HEK293 (cell line): ENCODE results near the gene KCNJ8.

Experiments used
- CTCF ChIA-PET: fragments of 350-600 bp; formaldehyde crosslinking; extraction: SDS; loops from one replicate; lab custom pipeline; 2021; ENCODE audit warnings: antibody characterized with exemption; lab: Yijun Ruan, JAX
- POLR2A ChIA-PET: fragments of 300-600 bp; formaldehyde crosslinking; extraction: SDS; loops from one replicate; lab custom pipeline; 2020; ENCODE audit warnings: antibody characterized with exemption, inconsistent platforms; lab: Yijun Ruan, JAX
- H3K27ac ChIP-seq: fragments of 200-500 bp; sonication (Bioruptor generic); 2 replicates; pipeline ENCODE4 v1.5.1; 2014; ENCODE audit warnings: low read depth, low read length, control low read depth, inconsistent platforms; ENCODE audit errors: extremely low read depth
- H3K36me3 ChIP-seq, 2 experiments: fragments of 200-500 bp in 1 of 2; sonication (Bioruptor generic) in 1 of 2; 1 replicate in 1 of 2; 2 replicates in 1 of 2; pipeline ENCODE4 v1.5.1; 2014 to 2017; ENCODE audit warnings: inconsistent platforms in 2 of 2, low read length in 2 of 2; ENCODE audit not compliant: control insufficient read depth in 2 of 2, insufficient read depth in 1 of 2
- H3K4me1 ChIP-seq: fragments of 200-500 bp; sonication (Bioruptor generic); 2 replicates; pipeline ENCODE4 v1.5.1; 2014; ENCODE audit warnings: mild to moderate bottlenecking, low read length, inconsistent platforms; ENCODE audit not compliant: control insufficient read depth, insufficient read depth
- H3K4me3 ChIP-seq: 2 replicates; pipeline ENCODE4 v1.5.1; 2011; ENCODE audit warnings: low read depth, mild to moderate bottlenecking, control low read depth, low read length, moderate library complexity
- H3K9me3 ChIP-seq: fragments of 200-500 bp; sonication (Bioruptor generic); 2 replicates; pipeline ENCODE4 v1.5.1; 2014; ENCODE audit warnings: low read depth, low read length, inconsistent platforms; ENCODE audit not compliant: control insufficient read depth, insufficient read depth
- BCL6B ChIP-seq: fragments of 450-650 bp; formaldehyde crosslinking; IDR thresholded peaks from 2 replicates; pipeline ENCODE4 v1.5.1; 2017; ENCODE audit warnings: missing biosample characterization, missing genetic modification characterization
- CTCF ChIP-seq: fragments of 450-650 bp; formaldehyde crosslinking; IDR thresholded peaks from 2 replicates; pipeline ENCODE4 v1.5.1; 2016; ENCODE audit warnings: missing biosample characterization, missing genetic modification characterization
- ELK4 ChIP-seq: IDR thresholded peaks from 2 replicates; pipeline ENCODE4 v1.6.1; 2011; ENCODE audit warnings: mild to moderate bottlenecking, low read depth, low read length, borderline replicate concordance
- GLI2 ChIP-seq: fragments of 450-650 bp; formaldehyde crosslinking; IDR thresholded peaks from 2 replicates; pipeline ENCODE4; 2017; ENCODE audit warnings: missing biosample characterization, missing genetic modification characterization, low read depth, borderline replicate concordance
- KLF10 ChIP-seq: fragments of 450-650 bp; IDR thresholded peaks from 2 replicates; pipeline ENCODE4 v1.5.1; 2018; ENCODE audit warnings: missing biosample characterization, mild to moderate bottlenecking, missing genetic modification characterization
- KLF8 ChIP-seq: fragments of 450-650 bp; formaldehyde crosslinking; IDR thresholded peaks from 2 replicates; pipeline ENCODE4 v1.5.1; 2016; ENCODE audit warnings: missing biosample characterization, missing genetic modification characterization
- MYNN ChIP-seq: fragments of 450-650 bp; formaldehyde crosslinking; IDR thresholded peaks from 2 replicates; pipeline ENCODE4 v1.5.1; 2016; ENCODE audit warnings: missing biosample characterization, missing genetic modification characterization, borderline replicate concordance
- PATZ1 ChIP-seq: fragments of 450-650 bp; formaldehyde crosslinking; IDR thresholded peaks from 2 replicates; pipeline ENCODE4 v1.5.1; 2016; ENCODE audit warnings: missing biosample characterization, missing genetic modification characterization
- SCRT1 ChIP-seq: fragments of 450-650 bp; formaldehyde crosslinking; IDR thresholded peaks from 2 replicates; pipeline ENCODE4 v1.5.1; 2016; ENCODE audit warnings: missing biosample characterization, missing genetic modification characterization, borderline replicate concordance
- TCF7L2 ChIP-seq: IDR thresholded peaks from 2 replicates; pipeline ENCODE4 v1.6.1; 2011; ENCODE audit warnings: low read depth, mild to moderate bottlenecking, inconsistent platforms, low read length, moderate library complexity, borderline replicate concordance
- ZEB2 ChIP-seq: fragments of 450-650 bp; formaldehyde crosslinking; IDR thresholded peaks from 2 replicates; pipeline ENCODE4 v1.5.1; 2016; ENCODE audit warnings: missing biosample characterization, missing genetic modification characterization
- ZFHX2 ChIP-seq: fragments of 450-650 bp; formaldehyde crosslinking; conservative IDR thresholded peaks from 2 replicates; pipeline ENCODE4 v1.5.1; 2016; ENCODE audit warnings: missing biosample characterization, missing genetic modification characterization
- ZFP3 ChIP-seq: fragments of 450-650 bp; formaldehyde crosslinking; IDR thresholded peaks from 2 replicates; pipeline ENCODE4 v1.5.1; 2016; ENCODE audit warnings: low read depth, missing biosample characterization, missing genetic modification characterization
- ZNF26 ChIP-seq: fragments of 450-650 bp; formaldehyde crosslinking; IDR thresholded peaks from 2 replicates; pipeline ENCODE4 v1.5.1; 2016; ENCODE audit warnings: missing biosample characterization, missing genetic modification characterization
- ZNF292 ChIP-seq: fragments of 450-650 bp; formaldehyde crosslinking; IDR thresholded peaks from 2 replicates; pipeline ENCODE4 v1.5.1; 2016; ENCODE audit warnings: low read depth, missing biosample characterization, missing genetic modification characterization, borderline replicate concordance
- ZNF341 ChIP-seq: fragments of 450-650 bp; formaldehyde crosslinking; IDR thresholded peaks from 2 replicates; pipeline ENCODE4; 2016; ENCODE audit warnings: low read depth, missing biosample characterization, missing genetic modification characterization
- ZNF398 ChIP-seq: fragments of 450-650 bp; formaldehyde crosslinking; IDR thresholded peaks from 2 replicates; pipeline ENCODE4 v1.5.1; 2017; ENCODE audit warnings: missing biosample characterization, missing genetic modification characterization
- ZNF416 ChIP-seq: fragments of 450-650 bp; formaldehyde crosslinking; IDR thresholded peaks from 2 replicates; pipeline ENCODE4 v1.5.1; 2016; ENCODE audit warnings: missing biosample characterization, missing genetic modification characterization
- ZNF514 ChIP-seq: fragments of 450-650 bp; formaldehyde crosslinking; IDR thresholded peaks from 2 replicates; pipeline ENCODE4 v1.5.1; 2016; ENCODE audit warnings: missing biosample characterization, missing genetic modification characterization
- ZNF747 ChIP-seq: fragments of 450-650 bp; formaldehyde crosslinking; IDR thresholded peaks from 2 replicates; pipeline ENCODE4 v1.5.1; 2016; ENCODE audit warnings: missing biosample characterization, missing genetic modification characterization
- ZNF791 ChIP-seq: fragments of 450-650 bp; formaldehyde crosslinking; IDR thresholded peaks from 2 replicates; pipeline ENCODE4 v1.5.1; 2016; ENCODE audit warnings: missing biosample characterization, missing genetic modification characterization
- ZNF843 ChIP-seq: fragments of 450-650 bp; formaldehyde crosslinking; IDR thresholded peaks from 2 replicates; pipeline ENCODE4 v1.5.1; 2016; ENCODE audit warnings: missing biosample characterization, missing genetic modification characterization
- ZSCAN5A ChIP-seq: fragments of 450-650 bp; formaldehyde crosslinking; IDR thresholded peaks from 2 replicates; pipeline ENCODE4 v1.5.1; 2016; ENCODE audit warnings: missing biosample characterization, missing genetic modification characterization
- ZXDB ChIP-seq: fragments of 450-650 bp; formaldehyde crosslinking; IDR thresholded peaks from 2 replicates; pipeline ENCODE4 v1.5.1; 2016; ENCODE audit warnings: missing biosample characterization, missing genetic modification characterization

KCNJ8 gene

GRCh38 chr12:21815306-21816062 lies 41.0 kb upstream of the KCNJ8 start:
- H3K4me1 ChIP-seq, result 0 out of 2 replicates have a peak, but pooled peaks cover 2% of the 10 kb centered on the region
- H3K4me3 ChIP-seq, result no peak overlapping the region
- POLR2A ChIA-PET, result no interaction called here
- no peaks in the 10 kb centered on the region for H3K9me3 ChIP-seq
- no peaks in the 10 kb centered on the region for H3K36me3 ChIP-seq
- H3K27ac ChIP-seq, result no peak overlapping the region
- TF ChIP-seq PATZ1 (tag by site-specific recombination) (no peak), SCRT1 (tag by site-specific recombination) (no peak), ZNF843 (tag by site-specific recombination) (no peak), ZFP3 (tag by site-specific recombination) (no peak), ZNF791 (no peak), ZEB2 (tag by site-specific recombination) (no peak), ZNF398 (tag by site-specific recombination) (no peak), CTCF (no peak), ZNF416 (tag by site-specific recombination) (no peak), TCF7L2 (no peak), KLF10 (no peak), ZFHX2 (tag by site-specific recombination) (no peak), GLI2 (tag by site-specific recombination) (no peak), ZNF514 (no peak), ZSCAN5A (tag by site-specific recombination) (no peak)
- TF ChIP-seq, all 188 proteins: peak for 0
- CTCF ChIA-PET, result no interaction called here

GRCh38 chr12:21814814-21815213 lies 40.3 kb upstream of the KCNJ8 start:
- Histone ChIP-seq H3K4me3 (no peak overlapping the region), H3K4me1 (0 out of 2 replicates have a peak, but pooled peaks cover 2% of the 10 kb centered on the region), H3K36me3 (no peaks in the 10 kb centered on the region), H3K27ac (no peak overlapping the region), H3K9me3 (no peaks in the 10 kb centered on the region)
- ChIA-PET CTCF (no interaction called here), POLR2A (no interaction called here)
- no peak for TF ChIP-seq ZNF26 (tag by site-specific recombination)
- TF ChIP-seq ZNF341, result no peak
- TF ChIP-seq ZNF292 (tag by site-specific recombination), result no peak
- TF ChIP-seq ZNF747, result no peak
- TF ChIP-seq KLF8, result no peak
- TF ChIP-seq ELK4, result no peak
- TF ChIP-seq BCL6B (tag by site-specific recombination), result no peak
- no peak for TF ChIP-seq ZXDB
- TF ChIP-seq MYNN (tag by site-specific recombination), result no peak
